ENCODE measurements around the gene RILP. TPM values are rescaled to one million over a fixed set of nuclear protein-coding genes. Genes with fewer than 3 reads are reported as not detected.

RILP gene
- total RNA-seq, 1 donor from 2014 or later: 14.2 TPM

DNA sequence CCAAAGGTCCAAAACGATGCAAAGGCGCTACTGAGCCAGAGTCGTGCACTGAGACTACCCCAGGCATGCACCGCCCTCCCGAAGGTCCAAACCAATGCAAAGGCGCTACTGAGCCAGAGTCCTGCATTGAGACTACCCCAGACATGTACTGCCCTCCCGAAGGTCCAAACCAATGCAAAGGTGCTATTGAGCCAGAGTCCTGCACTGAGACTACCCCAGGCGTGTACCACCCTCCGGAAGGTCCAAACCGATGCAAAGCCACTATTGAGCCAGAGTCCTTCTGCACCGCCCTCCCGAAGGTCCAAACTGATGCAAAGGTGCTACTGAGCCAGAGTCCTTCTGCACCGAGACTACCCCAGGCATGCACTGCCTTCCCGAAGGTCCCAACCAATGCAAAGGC, 48.1 kb downstream of the RILP start:
- H3K36me3 Mint-ChIP-seq (ENCODE audit: low read depth, unreplicated experiment): peaks cover 20% of the 10 kb centered on the region
- no peak for DNase-seq (ENCODE audit: low spot score)
- peaks cover 10% of the 10 kb centered on the region for H3K27me3 Mint-ChIP-seq (ENCODE audit: unreplicated experiment)
- no peaks in the 10 kb centered on the region for H3K4me1 Mint-ChIP-seq (ENCODE audit: unreplicated experiment)
- TF ChIP-seq, protein P1, sequence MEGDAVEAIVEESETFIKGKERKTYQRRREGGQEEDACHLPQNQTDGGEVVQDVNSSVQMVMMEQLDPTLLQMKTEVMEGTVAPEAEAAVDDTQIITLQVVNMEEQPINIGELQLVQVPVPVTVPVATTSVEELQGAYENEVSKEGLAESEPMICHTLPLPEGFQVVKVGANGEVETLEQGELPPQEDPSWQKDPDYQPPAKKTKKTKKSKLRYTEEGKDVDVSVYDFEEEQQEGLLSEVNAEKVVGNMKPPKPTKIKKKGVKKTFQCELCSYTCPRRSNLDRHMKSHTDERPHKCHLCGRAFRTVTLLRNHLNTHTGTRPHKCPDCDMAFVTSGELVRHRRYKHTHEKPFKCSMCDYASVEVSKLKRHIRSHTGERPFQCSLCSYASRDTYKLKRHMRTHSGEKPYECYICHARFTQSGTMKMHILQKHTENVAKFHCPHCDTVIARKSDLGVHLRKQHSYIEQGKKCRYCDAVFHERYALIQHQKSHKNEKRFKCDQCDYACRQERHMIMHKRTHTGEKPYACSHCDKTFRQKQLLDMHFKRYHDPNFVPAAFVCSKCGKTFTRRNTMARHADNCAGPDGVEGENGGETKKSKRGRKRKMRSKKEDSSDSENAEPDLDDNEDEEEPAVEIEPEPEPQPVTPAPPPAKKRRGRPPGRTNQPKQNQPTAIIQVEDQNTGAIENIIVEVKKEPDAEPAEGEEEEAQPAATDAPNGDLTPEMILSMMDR (IDR thresholded peaks at IDR 0.05; ENCODE audit: unreplicated experiment): no peak
- peak overlapping the region; percentile 31 for H3K4me3 Mint-ChIP-seq (ENCODE audit: unreplicated experiment)
- H3K9me3 Mint-ChIP-seq (ENCODE audit: unreplicated experiment): no peaks in the 10 kb centered on the region
- H3K27ac Mint-ChIP-seq (ENCODE audit: unreplicated experiment): no peak overlapping the region

DNA sequence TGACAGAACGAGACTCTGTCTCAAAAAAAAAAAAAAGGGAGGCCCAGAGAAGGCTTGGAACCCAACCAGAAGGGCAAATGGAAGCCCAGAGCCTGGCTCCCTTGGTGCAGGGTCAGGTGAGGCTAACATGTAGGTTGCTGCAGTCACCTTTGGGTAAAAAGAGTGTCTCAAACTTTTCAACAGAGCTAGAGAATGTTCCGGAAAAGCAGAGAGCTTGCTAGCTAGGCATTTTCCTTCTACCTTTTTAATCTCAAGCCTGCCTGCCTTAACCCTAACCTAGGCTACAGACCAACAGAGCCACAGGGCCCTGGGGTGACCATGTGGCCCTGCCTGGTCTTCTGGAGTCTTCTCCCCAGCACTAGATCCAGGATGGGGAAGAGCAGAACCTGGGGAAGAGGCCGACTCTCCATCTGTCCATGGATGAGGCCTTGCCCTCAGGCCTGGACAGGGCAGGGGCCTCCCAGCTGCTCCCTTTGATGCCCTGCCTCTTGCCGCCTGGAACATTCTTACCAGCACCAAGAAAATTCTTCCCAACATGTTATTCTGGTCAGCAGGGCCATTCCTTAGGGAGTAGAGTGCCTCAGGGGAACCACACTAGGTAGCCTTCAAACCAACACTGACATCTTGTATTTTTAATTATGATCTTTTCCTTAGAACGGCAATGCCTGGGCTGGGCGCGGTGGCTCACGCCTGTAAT, 51.1 kb downstream of the RILP start:
- H3K36me3 Mint-ChIP-seq (ENCODE audit: low read depth, unreplicated experiment): peaks cover 17% of the 10 kb centered on the region
- H3K4me3 Mint-ChIP-seq (ENCODE audit: unreplicated experiment): no peak overlapping the region
- no peak overlapping the region for H3K27ac Mint-ChIP-seq (ENCODE audit: unreplicated experiment)
- no peak for DNase-seq (ENCODE audit: low spot score)
- H3K27me3 Mint-ChIP-seq (ENCODE audit: unreplicated experiment): peaks cover 16% of the 10 kb centered on the region
- TF ChIP-seq, protein P1 (IDR thresholded peaks at IDR 0.05; ENCODE audit: unreplicated experiment): no peak
- peaks cover 3% of the 10 kb centered on the region for H3K4me1 Mint-ChIP-seq (ENCODE audit: unreplicated experiment)
- H3K9me3 Mint-ChIP-seq (ENCODE audit: unreplicated experiment): no peaks in the 10 kb centered on the region

DNA sequence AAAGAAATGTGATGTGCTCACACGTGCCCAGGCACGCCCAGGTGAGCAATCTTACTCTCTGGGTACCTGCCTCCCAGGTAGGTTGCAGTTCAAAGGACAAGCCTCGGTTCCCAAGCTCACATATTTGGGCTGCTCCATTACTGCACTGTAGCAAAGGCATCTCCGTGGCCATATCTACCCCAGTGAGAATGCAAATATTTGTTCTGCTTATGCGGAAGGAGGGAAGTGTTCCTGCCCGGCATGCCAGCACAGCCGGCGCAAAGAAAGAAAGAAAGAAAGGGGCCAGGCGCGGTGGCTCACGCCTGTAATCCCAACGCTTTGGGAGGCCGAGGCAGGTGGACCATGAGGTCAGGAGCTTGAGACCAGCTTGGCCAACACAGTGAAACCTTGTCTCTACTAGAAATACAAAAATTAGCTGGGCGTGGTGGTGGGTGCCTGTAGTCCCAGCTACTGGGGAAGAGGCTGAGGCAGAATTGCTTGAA, 51.8 kb downstream of the RILP start:
- TF ChIP-seq, protein P1 (IDR thresholded peaks at IDR 0.05; ENCODE audit: unreplicated experiment): no peak
- Mint-ChIP-seq H3K9me3 (ENCODE audit: unreplicated experiment) (no peaks in the 10 kb centered on the region), H3K27ac (ENCODE audit: unreplicated experiment) (no peak overlapping the region), H3K4me1 (ENCODE audit: unreplicated experiment) (peaks cover 4% of the 10 kb centered on the region), H3K36me3 (ENCODE audit: low read depth, unreplicated experiment) (peaks cover 17% of the 10 kb centered on the region), H3K4me3 (ENCODE audit: unreplicated experiment) (no peak overlapping the region), H3K27me3 (ENCODE audit: unreplicated experiment) (peaks cover 16% of the 10 kb centered on the region)
- no peak for DNase-seq (ENCODE audit: low spot score)

Other genes with a start within 250 kb of the RILP start
- 820 TPM for gene YWHAE, start 249.6 kb downstream of the RILP start, total RNA-seq (ENCODE audit: unreplicated experiment)
- 119 TPM for gene CRK, start 193.6 kb downstream of the RILP start, total RNA-seq (ENCODE audit: unreplicated experiment)
- 117 TPM for gene MYO1C, start 157.2 kb downstream of the RILP start, total RNA-seq (ENCODE audit: unreplicated experiment)
- gene INPP5K, start 133.3 kb downstream of the RILP start, total RNA-seq (ENCODE audit: unreplicated experiment): 40.9 TPM
- 215 TPM for gene PITPNA, start 87.1 kb downstream of the RILP start, total RNA-seq (ENCODE audit: unreplicated experiment)
- gene SLC43A2, start 21.0 kb downstream of the RILP start, total RNA-seq (ENCODE audit: unreplicated experiment): 71.4 TPM
- 289 TPM for gene SCARF1, start 4.1 kb downstream of the RILP start, total RNA-seq (ENCODE audit: unreplicated experiment)
- gene PRPF8, start 35.0 kb upstream of the RILP start, total RNA-seq (ENCODE audit: unreplicated experiment): 295 TPM
- gene TLCD2, start 60.5 kb upstream of the RILP start, total RNA-seq (ENCODE audit: unreplicated experiment): 4.4 TPM
- gene WDR81, start 74.8 kb upstream of the RILP start, total RNA-seq (ENCODE audit: unreplicated experiment): 20.0 TPM
- 0.56 TPM for gene SERPINF2, start 93.0 kb upstream of the RILP start, total RNA-seq (ENCODE audit: unreplicated experiment)
- gene SERPINF1, start 112.2 kb upstream of the RILP start, total RNA-seq (ENCODE audit: unreplicated experiment): 0.77 TPM
- 19.3 TPM for gene SMYD4, start 180.0 kb upstream of the RILP start, total RNA-seq (ENCODE audit: unreplicated experiment)
- gene RPA1, start 180.1 kb upstream of the RILP start, total RNA-seq (ENCODE audit: unreplicated experiment): 105 TPM